OCI-LY3 (cell line): Measurements from ENCODE around the gene SMTN.

Experiments used
- H2AFZ ChIP-seq: fragments of 200-600, 300-600 bp; shearing (Covaris generic); 2 replicates; pipeline ENCODE4 v1.6.0; 2014; ENCODE audit warnings: antibody characterized with exemption, low read depth, low read length
- H3K27ac ChIP-seq: fragments of 200-600, 300-600 bp; sonication (generic); 2 replicates; pipeline ENCODE4 v1.5.1; 2014; ENCODE audit warnings: mild to moderate bottlenecking, low read length, moderate library complexity, mixed read lengths
- H3K27me3 ChIP-seq: fragments of 200-600, 300-600 bp; sonication (generic); 2 replicates; pipeline ENCODE4 v1.6.1; 2014; ENCODE audit warnings: low read depth, low read length, mixed read lengths
- H3K36me3 ChIP-seq: fragments of 200-600, 300-600 bp; sonication (generic); replicated peaks from 2 replicates; pipeline ENCODE3; 2014; ENCODE audit warnings: low read depth, low read length, mixed read lengths
- H3K4me1 ChIP-seq: fragments of 300-600, 200-600 bp; sonication (generic); 2 replicates; pipeline ENCODE4 v1.6.1; 2014; ENCODE audit warnings: low read length, mixed read lengths
- H3K4me2 ChIP-seq: fragments of 200-600, 300-600 bp; sonication (generic); 2 replicates; pipeline ENCODE4 v1.6.1; 2014; ENCODE audit warnings: low read length, mixed read lengths
- H3K4me3 ChIP-seq: fragments of 300-600, 200-600 bp; sonication (generic); 2 replicates; pipeline ENCODE4 v1.5.1; 2014; ENCODE audit warnings: antibody characterized with exemption, mild to moderate bottlenecking, low read length, moderate library complexity
- H3K79me2 ChIP-seq: fragments of 300-600, 200-600 bp; shearing (Covaris generic); 2 replicates; pipeline ENCODE4 v1.6.1; 2014; ENCODE audit warnings: mild to moderate bottlenecking, low read length, mixed read lengths
- H3K9ac ChIP-seq: fragments of 300-600, 200-600 bp; shearing (Covaris generic); 2 replicates; pipeline ENCODE4 v1.6.0; 2014; ENCODE audit warnings: mild to moderate bottlenecking, low read length, moderate library complexity
- H3K9me3 ChIP-seq: fragments of 200-600, 300-600 bp; shearing (Covaris generic); 2 replicates; pipeline ENCODE4 v1.6.1; 2014; ENCODE audit warnings: low read length, mixed read lengths; ENCODE audit not compliant: insufficient read depth
- H4K20me1 ChIP-seq: fragments of 200-600, 300-600 bp; sonication (generic); 2 replicates; pipeline ENCODE4 v1.6.1; 2016; ENCODE audit warnings: low read length, mixed read lengths; ENCODE audit not compliant: insufficient read depth
- CTCF ChIP-seq: fragments of 200-600, 300-600 bp; sonication (generic); IDR thresholded peaks from 2 replicates; pipeline ENCODE4 v1.5.1; 2014; ENCODE audit warnings: antibody characterized with exemption, low read length, low read depth
- EZH2phosphoT487 ChIP-seq: fragments of 200-600 bp; shearing (Covaris generic); IDR thresholded peaks from 2 replicates; pipeline ENCODE4 v1.6.1; 2018; ENCODE audit warnings: antibody characterized with exemption, mixed run types, low read depth

Gene SMTN

GRCh38 chr22:31046539-31047226 is 34.4 kb upstream of the SMTN start:
- Histone ChIP-seq H3K27ac (no peak overlapping the region), H2AFZ (no peak overlapping the region), H3K4me1 (no peaks in the 10 kb centered on the region), H3K27me3 (no peaks in the 10 kb centered on the region), H3K9me3 (no peaks in the 10 kb centered on the region), H3K4me3 (no peak overlapping the region), H3K79me2 (no peaks in the 10 kb centered on the region), H3K4me2 (no peak overlapping the region), H3K36me3 (no peaks in the 10 kb centered on the region), H3K9ac (no peak overlapping the region), H4K20me1 (no peaks in the 10 kb centered on the region)
- TF ChIP-seq EZH2phosphoT487 (no peak), CTCF (no peak)

GRCh38 chr22:31048570-31048969 is 32.5 kb upstream of the SMTN start:
- H3K4me1 ChIP-seq: no peaks in the 10 kb centered on the region
- TF ChIP-seq CTCF: no peak
- TF ChIP-seq EZH2phosphoT487: no peak
- H3K4me2 ChIP-seq: no peak overlapping the region
- no peaks in the 10 kb centered on the region for H4K20me1 ChIP-seq
- no peak overlapping the region for H3K4me3 ChIP-seq
- no peak overlapping the region for H3K27ac ChIP-seq
- no peaks in the 10 kb centered on the region for H3K36me3 ChIP-seq
- H3K9me3 ChIP-seq: no peaks in the 10 kb centered on the region
- no peak overlapping the region for H3K9ac ChIP-seq
- no peaks in the 10 kb centered on the region for H3K27me3 ChIP-seq
- H2AFZ ChIP-seq: no peak overlapping the region
- no peaks in the 10 kb centered on the region for H3K79me2 ChIP-seq

GRCh38 chr22:31049815-31050420 is 31.2 kb upstream of the SMTN start:
- TF ChIP-seq CTCF: no peak
- no peak for TF ChIP-seq EZH2phosphoT487
- H2AFZ ChIP-seq: no peak overlapping the region
- H4K20me1 ChIP-seq: no peaks in the 10 kb centered on the region
- no peaks in the 10 kb centered on the region for H3K9me3 ChIP-seq
- H3K4me2 ChIP-seq: no peak overlapping the region
- H3K36me3 ChIP-seq: no peaks in the 10 kb centered on the region
- H3K27ac ChIP-seq: no peak overlapping the region
- H3K79me2 ChIP-seq: no peaks in the 10 kb centered on the region
- H3K4me3 ChIP-seq: no peak overlapping the region
- H3K27me3 ChIP-seq: no peaks in the 10 kb centered on the region
- no peaks in the 10 kb centered on the region for H3K4me1 ChIP-seq
- no peak overlapping the region for H3K9ac ChIP-seq

- no peaks in the 10 kb centered on the region for H3K27me3 ChIP-seq
- no peaks in the 10 kb centered on the region for H3K36me3 ChIP-seq
- no peaks in the 10 kb centered on the region for H3K79me2 ChIP-seq
- TF ChIP-seq EZH2phosphoT487 (no peak), CTCF (no peak)
- no peaks in the 10 kb centered on the region for H3K4me1 ChIP-seq
- H3K27ac ChIP-seq: no peak overlapping the region
- no peaks in the 10 kb centered on the region for H3K9me3 ChIP-seq
- H3K4me3 ChIP-seq: no peak overlapping the region
- no peak overlapping the region for H2AFZ ChIP-seq
- H4K20me1 ChIP-seq: no peaks in the 10 kb centered on the region
- no peak overlapping the region for H3K4me2 ChIP-seq
- H3K9ac ChIP-seq: no peak overlapping the region
Measured at GRCh38 chr22:31055117-31055634, 25.9 kb upstream of the SMTN start.
